CD14-positive monocyte (primary cell): ENCODE data around the gene SFRP5. TPM values are rescaled to one million over a fixed set of nuclear protein-coding genes. Genes with fewer than 3 reads are reported as not detected.
A peak's percentile ranks its signal among the peaks of the same experiment; 100 is the strongest.

Experiments used
- DNase-seq, 3 donors: peaks; one replicate each; pipeline ENCODE4 v3.0.0-alpha.2; 2011 to 2022
- H2AFZ ChIP-seq: 2 replicates; pipeline ENCODE4 v1.6.0; 2012; ENCODE audit warnings: mild to moderate bottlenecking, low read depth, low read length, inconsistent platforms; ENCODE audit not compliant: insufficient read depth, poor library complexity, severe bottlenecking
- H3K27ac ChIP-seq, 2 donors: 1 replicate in 1 of 2; 2 replicates in 1 of 2; pipeline ENCODE4 v1.5.1; 2012 to 2013; ENCODE audit warnings: low read length in 2 of 2, control low read depth in 1 of 2, inconsistent platforms in 1 of 2, low read depth in 1 of 2, mild to moderate bottlenecking in 1 of 2
- H3K27me3 ChIP-seq, 2 donors: one replicate each; pipeline versions ENCODE4 v1.6.0 to v1.6.1; 2011 to 2013; ENCODE audit warnings: low read length in 2 of 2; ENCODE audit not compliant: control insufficient read depth in 2 of 2, insufficient read depth in 2 of 2
- H3K36me3 ChIP-seq, 2 donors: replicated peaks in 1 of 2; 1 replicate in 1 of 2; 2 replicates in 1 of 2; pipeline versions ENCODE4 v1.5.1 to v1.6.1; 2012 to 2013; ENCODE audit warnings: low read length in 2 of 2, control low read depth in 1 of 2, inconsistent platforms in 1 of 2, mild to moderate bottlenecking in 1 of 2; ENCODE audit not compliant: insufficient read depth in 2 of 2, control insufficient read depth in 1 of 2
- H3K4me1 ChIP-seq, 2 donors: 1 replicate in 1 of 2; 2 replicates in 1 of 2; pipeline versions ENCODE4 v1.5.1 to v1.6.1; 2012 to 2013; ENCODE audit warnings: low read length in 2 of 2, control low read depth in 1 of 2, inconsistent platforms in 1 of 2, mild to moderate bottlenecking in 1 of 2, moderate library complexity in 1 of 2; ENCODE audit not compliant: insufficient read depth in 2 of 2, control insufficient read depth in 1 of 2
- H3K4me2 ChIP-seq: replicated peaks from 2 replicates; pipeline ENCODE3; 2012; ENCODE audit warnings: low read length, moderate library complexity, mild to moderate bottlenecking; ENCODE audit not compliant: poor library complexity, severe bottlenecking; ENCODE audit errors: extremely low read depth
- H3K4me3 ChIP-seq, 3 experiments: fragments of 200-600 bp in 1 of 3; sonication (generic) in 1 of 3; replicated peaks in 1 of 3; 1 replicate in 2 of 3; 2 replicates in 1 of 3; pipeline ENCODE4 v1.5.1; 2011 to 2013; ENCODE audit warnings: low read length in 3 of 3, mild to moderate bottlenecking in 3 of 3, control low read depth in 2 of 3, low read depth in 2 of 3, inconsistent platforms in 1 of 3, moderate library complexity in 1 of 3
- H3K79me2 ChIP-seq: 2 replicates; pipeline ENCODE4 v1.6.0; 2012; ENCODE audit warnings: mild to moderate bottlenecking, control low read depth, inconsistent platforms, low read length, moderate library complexity; ENCODE audit not compliant: insufficient read depth
- H3K9ac ChIP-seq: 2 replicates; pipeline ENCODE4 v1.6.0; 2017; ENCODE audit warnings: low read length, mild to moderate bottlenecking; ENCODE audit not compliant: insufficient read depth, poor library complexity, severe bottlenecking
- H3K9me3 ChIP-seq, 2 donors: replicated peaks in 1 of 2; 1 replicate in 1 of 2; 2 replicates in 1 of 2; pipeline versions ENCODE4 v1.5.1 to v1.6.1; 2012 to 2013; ENCODE audit warnings: low read length in 2 of 2, control low read depth in 1 of 2; ENCODE audit not compliant: control insufficient read depth in 1 of 2, insufficient read depth in 1 of 2
- H4K20me1 ChIP-seq: 2 replicates; pipeline ENCODE4 v1.6.0; 2012; ENCODE audit warnings: mild to moderate bottlenecking, low read length, control low read depth, moderate library complexity; ENCODE audit not compliant: insufficient read depth
- H3K27ac Mint-ChIP-seq, 7 donors: one replicate each; pipeline ENCODE4 v1.8.0; 2020; ENCODE audit warnings: mild to moderate bottlenecking in 7 of 7, mixed read lengths in 7 of 7, moderate library complexity in 6 of 7, inconsistent platforms in 2 of 7
- H3K27me3 Mint-ChIP-seq, 3 donors: one replicate each; pipeline ENCODE4 v1.8.0; 2021 to 2022; ENCODE audit warnings: low read depth in 3 of 3, mild to moderate bottlenecking in 3 of 3, mixed read lengths in 3 of 3, moderate library complexity in 3 of 3, inconsistent platforms in 1 of 3
- H3K36me3 Mint-ChIP-seq, 2 donors: one replicate each; pipeline ENCODE4 v1.8.0; 2020; ENCODE audit warnings: mixed read lengths in 2 of 2, inconsistent platforms in 1 of 2, mild to moderate bottlenecking in 1 of 2
- H3K4me1 Mint-ChIP-seq: one replicate; pipeline ENCODE4 v1.8.0; 2020; ENCODE audit warnings: mild to moderate bottlenecking, mixed read lengths
- H3K4me3 Mint-ChIP-seq, 2 donors: one replicate each; pipeline ENCODE4 v1.8.0; 2020; ENCODE audit warnings: mild to moderate bottlenecking in 2 of 2, mixed read lengths in 2 of 2, moderate library complexity in 1 of 2
- H3K9me3 Mint-ChIP-seq, 7 donors: one replicate each; pipeline ENCODE4 v1.8.0; 2020 to 2022; ENCODE audit warnings: mixed read lengths in 7 of 7, mild to moderate bottlenecking in 6 of 7, moderate library complexity in 6 of 7, inconsistent platforms in 2 of 7
- CTCF ChIP-seq: fragments of 200-600 bp; IDR thresholded peaks from one replicate; pipeline ENCODE4 v1.8.0; 2022; ENCODE audit warnings: antibody characterized with exemption, mild to moderate bottlenecking
- WGBS: methylation state at CpG from one replicate; pipeline ENCODE4 v1.1.5; 2013; ENCODE audit warnings: missing lambda C conversion rate; ENCODE audit not compliant: insufficient coverage; 5-methylcytosine and 5-hydroxymethylcytosine counted together
- intact Hi-C, 2 donors: fragments of 100-400 bp; cut with micrococcal nuclease; formaldehyde crosslinking; loops; one replicate each; pipeline versions ENCODE4 v1.15.0 to v1.15.1; 2023
- polyA plus RNA-seq, 3 donors: library from polyadenylated mRNA; depleted of rRNA in 1 of 3; unstranded in 2 of 3; stranded (reverse) in 1 of 3; fragments of 300-500 nt in 2 of 3; fragments of >200 nt in 1 of 3; fragmentation: Illumina TruSeq in 2 of 3; gene quantifications; 1 replicate in 2 of 3; 2 replicates in 1 of 3; pipeline ENCODE4 v1.2.3, GENCODE V29; 2012 to 2021

SFRP5 gene
- polyA plus RNA-seq, 3 donors, result not detected

GRCh38 chr10:97791824-97792721 lies 20.3 kb upstream of the SFRP5 start:
- H3K36me3 ChIP-seq, result no peaks in the 10 kb centered on the region
- H3K4me3 ChIP-seq, result no peak overlapping the region
- peaks cover 0 to 8% of the 10 kb centered on the region in 2 donors for H3K27me3 ChIP-seq
- Mint-ChIP-seq H3K9me3 (no peaks in the 10 kb centered on the region), H3K36me3 (no peaks in the 10 kb centered on the region), H3K27ac (no peak overlapping the region), H3K4me1 (peaks cover 5% of the 10 kb centered on the region), H3K27me3 (peaks cover 18 to 44% (median 36%) of the 10 kb centered on the region in 3 donors), H3K4me3 (no peak overlapping the region)
- peak; percentile 9 to 47 (median 30) for DNase-seq
- peak; percentile 92 for TF ChIP-seq CTCF
- no peaks in the 10 kb centered on the region for H4K20me1 ChIP-seq
- no peaks in the 10 kb centered on the region for H3K4me1 ChIP-seq
- no peak overlapping the region for H2AFZ ChIP-seq
- no peak overlapping the region for H3K4me2 ChIP-seq
- no peak overlapping the region for H3K27ac ChIP-seq
- H3K9ac ChIP-seq, result no peak overlapping the region
- WGBS, result 29% methylated on average over 11 of the region's 13 CpGs
- H3K79me2 ChIP-seq, result no peaks in the 10 kb centered on the region
- no peaks in the 10 kb centered on the region for H3K9me3 ChIP-seq
- intact Hi-C loops, result loop anchor here (1.0 to 5.0 kb wide), 2 partner anchors 75 to 77 kb away; no protein-coding TSS in a partner anchor

- 67% methylated on average over 3 of the region's 6 CpGs for whole genome bisulfite sequencing
- Mint-ChIP-seq H3K27me3 (peaks cover 17 to 44% (median 37%) of the 10 kb centered on the region in 3 donors), H3K4me3 (peak overlapping the region in 1 of 2 donors; percentile 15), H3K27ac (no peak overlapping the region), H3K36me3 (no peaks in the 10 kb centered on the region), H3K4me1 (peaks cover 3% of the 10 kb centered on the region), H3K9me3 (no peaks in the 10 kb centered on the region)
- no peaks in the 10 kb centered on the region for H3K79me2 ChIP-seq
- intact Hi-C loops, result loop anchor here in 1 of 2 donors (5.0 kb wide), 1 partner anchor 77 kb away; no protein-coding TSS in a partner anchor
- H3K27ac ChIP-seq, result no peak overlapping the region
- no peak for TF ChIP-seq CTCF
- H3K9me3 ChIP-seq, result no peaks in the 10 kb centered on the region
- H3K4me1 ChIP-seq, result no peaks in the 10 kb centered on the region
- no peak overlapping the region for H3K4me3 ChIP-seq
- H3K36me3 ChIP-seq, result no peaks in the 10 kb centered on the region
- no peak for DNase-seq
- H3K4me2 ChIP-seq, result no peak overlapping the region
- H3K27me3 ChIP-seq, result peaks cover 0 to 8% of the 10 kb centered on the region in 2 donors
- H3K9ac ChIP-seq, result no peak overlapping the region
- no peaks in the 10 kb centered on the region for H4K20me1 ChIP-seq
- H2AFZ ChIP-seq, result no peak overlapping the region
These were observed 18.1 kb upstream of the SFRP5 start for GRCh38 chr10:97789770-97790397.
